Measurements from ENCODE around the gene NHEJ1.
A peak's percentile ranks its signal among the peaks of the same experiment; 100 is the strongest.

NHEJ1 gene

GRCh38 chr2:219128396-219128795 is 32.2 kb downstream of the NHEJ1 start:
- TF ChIP-seq CTCF (IDR thresholded peaks at IDR 0.05; ENCODE audit: low read depth, low read length) = no peak
- DNase-seq (ENCODE audit: low read depth in 2 of 2) = peak; percentile 9 to 37
- H3K4me3 ChIP-seq (replicated peaks in 1 of 2; ENCODE audit: low read depth in 2 of 2, low read length in 2 of 2) = no peak overlapping the region

GRCh38 chr2:219127037-219127635 is 33.5 kb downstream of the NHEJ1 start:
- DNase-seq (ENCODE audit: low read depth in 2 of 2) = no peak
- H3K4me3 ChIP-seq (replicated peaks in 1 of 2; ENCODE audit: low read depth in 2 of 2, low read length in 2 of 2) = no peak overlapping the region
- TF ChIP-seq CTCF (IDR thresholded peaks at IDR 0.05; ENCODE audit: low read depth, low read length) = no peak

- peak in 1 of 2 donors; percentile 55 for DNase-seq (ENCODE audit: low read depth in 2 of 2)
- no peak for TF ChIP-seq CTCF (IDR thresholded peaks at IDR 0.05; ENCODE audit: low read depth, low read length)
- H3K4me3 ChIP-seq (replicated peaks in 1 of 2; ENCODE audit: low read depth in 2 of 2, low read length in 2 of 2) = no peak overlapping the region
Measured at GRCh38 chr2:219126555-219126954, 34.1 kb downstream of the NHEJ1 start.

- H3K4me3 ChIP-seq (replicated peaks in 1 of 2; ENCODE audit: low read depth in 2 of 2, low read length in 2 of 2) = no peak overlapping the region
Measured at GRCh38 chr2:219125886-219126270, 34.7 kb downstream of the NHEJ1 start.

GRCh38 chr2:219125225-219125885 is 35.3 kb downstream of the NHEJ1 start:
- peak; percentile 95 to 99 for DNase-seq (ENCODE audit: low read depth in 2 of 2)
- no peak for TF ChIP-seq CTCF (IDR thresholded peaks at IDR 0.05; ENCODE audit: low read depth, low read length)
- H3K4me3 ChIP-seq (replicated peaks in 1 of 2; ENCODE audit: low read depth in 2 of 2, low read length in 2 of 2) = no peak overlapping the region

More at GRCh38 chr2:219125886-219126270, 34.7 kb downstream of the NHEJ1 start:
- peak in 1 of 2 donors; percentile 27 for DNase-seq (ENCODE audit: low read depth in 2 of 2)
- TF ChIP-seq CTCF (IDR thresholded peaks at IDR 0.05; ENCODE audit: low read depth, low read length) = no peak

GRCh38 chr2:219124381-219125110 is 36.1 kb downstream of the NHEJ1 start:
- DNase-seq (ENCODE audit: low read depth in 2 of 2) = peak; percentile 57 to 81
- H3K4me3 ChIP-seq (replicated peaks in 1 of 2; ENCODE audit: low read depth in 2 of 2, low read length in 2 of 2) = no peak overlapping the region
- no peak for TF ChIP-seq CTCF (IDR thresholded peaks at IDR 0.05; ENCODE audit: low read depth, low read length)
